Endothelial cell of umbilical vein (primary cell): ENCODE data around the gene CDC37. TPM values are rescaled to one million over a fixed set of nuclear protein-coding genes. Genes with fewer than 3 reads are reported as not detected.

Experiments used
- BruUV-seq: library from RNA; stranded (reverse); fragments of 400-500 nt; replicated peaks from 2 replicates; lab custom pipeline; 2021; lab: Mats Ljungman, UMichigan
- CTCF ChIA-PET: fragments of 300-600, 350-600 bp; sonication (Branson Sonifier 250); formaldehyde crosslinking; loops from one replicate; lab custom pipeline; 2021; ENCODE audit warnings: antibody characterized with exemption, inconsistent platforms; lab: Charles Lee
- POLR2A ChIA-PET: fragments of 300-600, 350-600 bp; sonication (Branson Sonifier 250); formaldehyde crosslinking; loops from one replicate; lab custom pipeline; 2021; ENCODE audit warnings: antibody characterized with exemption, inconsistent platforms; lab: Charles Lee
- DNase-seq: peaks from one replicate; pipeline ENCODE4 v3.0.0-alpha.2; 2011; ENCODE audit warnings: low read depth, low spot score
- FAIRE-seq: peaks from 2 replicates; lab custom pipeline; 2011; peaks lifted over from hg19 to GRCh38; lab: Jason Lieb, UNC
- H2AFZ ChIP-seq: 2 replicates; pipeline ENCODE4 v1.6.0; 2012; ENCODE audit warnings: low read depth, low read length, control low read depth, inconsistent platforms
- H3K27ac ChIP-seq: 2 replicates; pipeline ENCODE4 v1.5.1; 2011; ENCODE audit warnings: low read depth, mild to moderate bottlenecking, control low read depth, low read length, moderate library complexity; ENCODE audit not compliant: insufficient read depth
- H3K27me3 ChIP-seq, 2 experiments: 2 replicates each; pipeline versions ENCODE4 v1.6.0 to v1.6.1; 2011; ENCODE audit warnings: low read length in 2 of 2, mixed read lengths in 1 of 2; ENCODE audit not compliant: control insufficient read depth in 2 of 2, insufficient read depth in 2 of 2
- H3K36me3 ChIP-seq, 2 experiments: 2 replicates in 1 of 2; 3 replicates in 1 of 2; pipeline ENCODE4 v1.5.1; 2011; ENCODE audit warnings: low read length in 2 of 2, mild to moderate bottlenecking in 1 of 2, moderate library complexity in 1 of 2; ENCODE audit not compliant: control insufficient read depth in 2 of 2, insufficient read depth in 2 of 2; ENCODE audit errors: extremely low read depth in 1 of 2
- H3K4me1 ChIP-seq: 3 replicates; pipeline ENCODE4 v1.5.1; 2011; ENCODE audit warnings: mild to moderate bottlenecking, low read length; ENCODE audit not compliant: control insufficient read depth, insufficient read depth; ENCODE audit errors: extremely low read depth
- H3K4me2 ChIP-seq: 2 replicates; pipeline ENCODE4 v1.6.1; 2011; ENCODE audit warnings: low read length, control low read depth, mixed read lengths; ENCODE audit not compliant: insufficient read depth
- H3K4me3 ChIP-seq, 3 experiments: fragments of 200-600 bp in 1 of 3; sonication (generic), shearing (Covaris generic) in 1 of 3; replicated peaks in 1 of 3; 2 replicates each; pipeline ENCODE4 v1.5.1; 2011 to 2016; ENCODE audit warnings: control low read depth in 3 of 3, low read length in 3 of 3, mild to moderate bottlenecking in 2 of 3, inconsistent platforms in 1 of 3, low read depth in 1 of 3, moderate library complexity in 1 of 3; ENCODE audit not compliant: insufficient read depth in 1 of 3
- H3K79me2 ChIP-seq: 2 replicates; pipeline ENCODE4 v1.6.0; 2012; ENCODE audit warnings: low read length, inconsistent platforms; ENCODE audit not compliant: control insufficient read depth, insufficient read depth
- H3K9ac ChIP-seq: replicated peaks from 2 replicates; pipeline ENCODE3; 2011; ENCODE audit warnings: low read length, control low read depth; ENCODE audit not compliant: insufficient read depth; ENCODE audit errors: extremely low read depth
- H3K9me1 ChIP-seq: replicated peaks from 3 replicates; pipeline ENCODE4 v1.6.0; 2011; ENCODE audit warnings: mild to moderate bottlenecking, low read length; ENCODE audit not compliant: control insufficient read depth, insufficient read depth; ENCODE audit errors: extremely low read depth
- H3K9me3 ChIP-seq: replicated peaks from 2 replicates; pipeline ENCODE4 v1.5.1; 2012; ENCODE audit warnings: low read length, inconsistent platforms; ENCODE audit not compliant: control insufficient read depth, insufficient read depth
- H4K20me1 ChIP-seq: replicated peaks from 2 replicates; pipeline ENCODE3; 2011; ENCODE audit warnings: mild to moderate bottlenecking, low read length; ENCODE audit not compliant: control insufficient read depth, insufficient read depth; ENCODE audit errors: extremely low read depth
- CTCF ChIP-seq, 2 donors: IDR thresholded peaks; 1 replicate in 1 of 2; 2 replicates in 1 of 2; pipeline ENCODE4 v1.5.1; 2011; ENCODE audit warnings: low read length in 2 of 2, mild to moderate bottlenecking in 2 of 2, moderate library complexity in 2 of 2, control low read depth in 1 of 2, inconsistent platforms in 1 of 2, low read depth in 1 of 2; ENCODE audit not compliant: insufficient read depth in 1 of 2; ENCODE audit errors: extremely low read depth in 1 of 2
- EZH2 ChIP-seq: IDR thresholded peaks from 2 replicates; pipeline ENCODE4 v1.6.1; 2012; ENCODE audit warnings: borderline replicate concordance, low read depth, mild to moderate bottlenecking, moderate library complexity, low read length, inconsistent platforms; ENCODE audit not compliant: severe bottlenecking
- FOS ChIP-seq: IDR thresholded peaks from 2 replicates; pipeline ENCODE4 v1.6.1; 2011; ENCODE audit warnings: mild to moderate bottlenecking, low read length, moderate library complexity, borderline replicate concordance; ENCODE audit not compliant: insufficient read depth
- GATA2 ChIP-seq: IDR thresholded peaks from 2 replicates; pipeline ENCODE4 v1.7.0; 2011; ENCODE audit warnings: low read depth, mild to moderate bottlenecking, moderate library complexity, mixed read lengths, low read length; ENCODE audit not compliant: insufficient read length, insufficient read depth
- JUN ChIP-seq: IDR thresholded peaks from 2 replicates; pipeline ENCODE4 v1.6.1; 2011; ENCODE audit warnings: borderline replicate concordance, low read depth; ENCODE audit not compliant: insufficient read length, insufficient read depth
- MYC ChIP-seq: IDR thresholded peaks from one replicate; pipeline ENCODE4 v1.6.1; 2011; ENCODE audit warnings: mild to moderate bottlenecking, low read depth, low read length
- POLR2A ChIP-seq: IDR thresholded peaks from 2 replicates; pipeline ENCODE4 v1.6.1; 2012; ENCODE audit warnings: low read depth, mild to moderate bottlenecking, control low read depth, low read length
- POLR2AphosphoS5 ChIP-seq: IDR thresholded peaks from 2 replicates; pipeline ENCODE4 v1.6.1; 2012; ENCODE audit warnings: low read depth, mild to moderate bottlenecking, control low read depth, low read length, moderate library complexity; ENCODE audit not compliant: insufficient read depth
- dilution Hi-C: fragments of 300-500 bp; cut with MboI; formaldehyde crosslinking; loops from one replicate; pipeline ENCODE4 v1.15.0; 2019; ENCODE audit warnings: low sequenced_read_pairs; ENCODE audit not compliant: extremely low pct_ligation_motif_present
- intact Hi-C: fragments of 100-400 bp; cut with micrococcal nuclease; formaldehyde crosslinking; loops from one replicate; pipeline ENCODE4 v1.10.0; 2022
- polyA plus RNA-seq, 4 experiments: library from polyadenylated mRNA; depleted of rRNA in 3 of 4; stranded (reverse) in 3 of 4; unstranded in 1 of 4; fragments of >200 nt; gene quantifications; 2 replicates each; pipeline versions ENCODE4 v1.2.1 to v1.2.3, GENCODE V29; 2011 to 2012; ENCODE audit warnings: missing spikeins in 1 of 4
- total RNA-seq: library from RNA; stranded (reverse); gene quantifications from 2 replicates; pipeline ENCODE4 v1.2.3, GENCODE V29; 2021
- TF ChIP-seq, protein P1 (sequence below): IDR thresholded peaks from 2 replicates; pipeline ENCODE4 v1.6.1; 2011; ENCODE audit not compliant: insufficient read depth, insufficient read length

CDC37 gene
- total and polyA plus RNA-seq, 2 donors (not counting 3 experiments of a cell fraction or from before 2014, with no cell fraction given) = 300 to 372 TPM

DNA sequence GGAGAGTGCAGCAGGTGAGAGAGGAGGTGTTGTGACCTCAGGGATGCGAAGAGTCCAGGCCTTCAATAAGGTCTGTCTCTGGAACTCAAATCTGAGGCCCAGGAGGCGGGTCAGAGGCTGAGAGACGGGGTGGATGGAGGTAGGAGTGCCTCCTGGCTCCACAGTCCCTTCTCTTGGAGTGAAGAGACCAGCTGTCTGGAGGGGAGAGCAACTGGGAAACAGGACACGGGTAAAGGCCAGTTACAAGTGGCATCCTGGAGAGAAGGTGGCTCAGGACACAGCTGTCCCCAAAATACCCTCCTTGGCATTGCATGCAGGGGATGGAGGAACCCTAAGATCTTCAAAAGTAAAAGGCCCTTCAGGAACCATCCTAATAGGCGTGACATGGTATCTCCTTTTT lies 36.2 kb upstream of the CDC37 start:
- no peaks in the 10 kb centered on the region for H3K27me3 ChIP-seq
- H3K4me3 ChIP-seq = no peak overlapping the region
- no peak for DNase-seq
- no peak for TF ChIP-seq POLR2AphosphoS5
- TF ChIP-seq CTCF (IDR thresholded peaks at IDR 0.05; ENCODE audit: extremely low read depth in 1 of 2, insufficient read depth in 1 of 2, low read depth in 1 of 2, low read length in 2 of 2) = no peak
- TF ChIP-seq POLR2A = no peak
- TF ChIP-seq JUN = no peak
- no peak for TF ChIP-seq FOS
- no peak for TF ChIP-seq MYC
- H4K20me1 ChIP-seq = no peaks in the 10 kb centered on the region
- POLR2A ChIA-PET = interaction anchor here (0.6 kb wide), 2 partner anchors 72 to 103 kb away, joined by 3 to 10 read pairs; no protein-coding TSS in a partner anchor
- no peaks in the 10 kb centered on the region for H3K4me1 ChIP-seq
- no peak overlapping the region for H3K4me2 ChIP-seq
- H2AFZ ChIP-seq = no peak overlapping the region
- no peak for FAIRE-seq
- intact Hi-C loops = loop anchor here (5.0 kb wide), 1 partner anchor 37 kb away; the partner anchor contains the start of gene CDC37
- no TSS peak for BruUV-seq
- H3K36me3 ChIP-seq = no peaks in the 10 kb centered on the region
- no peaks in the 10 kb centered on the region for H3K9me1 ChIP-seq
- H3K27ac ChIP-seq = no peak overlapping the region
- dilution Hi-C loops = no loop called here
- CTCF ChIA-PET = interaction anchor here (1.3 kb wide), 1 partner anchor 51 kb away, joined by 3 read pairs; no protein-coding TSS in a partner anchor
- H3K9ac ChIP-seq = no peak overlapping the region
- no peaks in the 10 kb centered on the region for H3K79me2 ChIP-seq
- H3K9me3 ChIP-seq = no peaks in the 10 kb centered on the region

DNA sequence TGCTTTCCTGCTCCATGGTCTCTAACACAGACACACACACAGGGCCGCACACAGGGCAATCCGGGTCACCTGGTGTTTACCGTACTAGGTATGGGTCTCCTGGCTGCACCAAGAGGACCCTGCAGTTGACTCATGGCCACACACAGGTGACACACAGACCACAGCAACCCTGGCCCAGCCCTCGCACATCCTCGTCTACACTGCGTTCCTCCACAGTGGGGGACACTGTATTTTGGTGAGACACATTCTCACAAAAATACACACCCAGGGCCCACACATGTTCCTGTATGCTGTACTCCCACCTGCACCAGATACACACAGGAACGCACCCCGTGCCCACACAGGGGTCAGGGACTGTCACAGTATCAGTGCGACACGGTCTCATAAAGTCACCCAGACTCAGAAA lies 29.8 kb upstream of the CDC37 start:
- H3K4me1 ChIP-seq = peaks cover 20% of the 10 kb centered on the region
- H3K9me3 ChIP-seq = no peaks in the 10 kb centered on the region
- no peak overlapping the region for H3K4me3 ChIP-seq
- no peaks in the 10 kb centered on the region for H4K20me1 ChIP-seq
- no peaks in the 10 kb centered on the region for H3K36me3 ChIP-seq
- no peak for FAIRE-seq
- H3K4me2 ChIP-seq = no peak overlapping the region
- H3K27ac ChIP-seq = no peak overlapping the region
- ChIA-PET POLR2A (no interaction called here), CTCF (no interaction called here)
- TF ChIP-seq CTCF (IDR thresholded peaks at IDR 0.05; ENCODE audit: extremely low read depth in 1 of 2, insufficient read depth in 1 of 2, low read depth in 1 of 2, low read length in 2 of 2) = no peak
- TF ChIP-seq JUN = no peak
- TF ChIP-seq, protein P1, sequence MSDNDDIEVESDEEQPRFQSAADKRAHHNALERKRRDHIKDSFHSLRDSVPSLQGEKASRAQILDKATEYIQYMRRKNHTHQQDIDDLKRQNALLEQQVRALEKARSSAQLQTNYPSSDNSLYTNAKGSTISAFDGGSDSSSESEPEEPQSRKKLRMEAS = no peak
- TF ChIP-seq EZH2 = no peak
- TF ChIP-seq MYC = no peak
- no peak for TF ChIP-seq FOS
- TF ChIP-seq GATA2 = no peak
- no peak for TF ChIP-seq POLR2A
- TF ChIP-seq POLR2AphosphoS5 = no peak
- H3K9me1 ChIP-seq = no peaks in the 10 kb centered on the region
- no peak for DNase-seq
- dilution Hi-C loops (no loop called here), intact Hi-C loops (no loop called here)
- H3K27me3 ChIP-seq = no peaks in the 10 kb centered on the region
- no peak overlapping the region for H2AFZ ChIP-seq
- BruUV-seq = no TSS peak
- H3K9ac ChIP-seq = no peak overlapping the region
- no peaks in the 10 kb centered on the region for H3K79me2 ChIP-seq
